ENCODE data around the gene RAB30.

The RAB30 gene

DNA sequence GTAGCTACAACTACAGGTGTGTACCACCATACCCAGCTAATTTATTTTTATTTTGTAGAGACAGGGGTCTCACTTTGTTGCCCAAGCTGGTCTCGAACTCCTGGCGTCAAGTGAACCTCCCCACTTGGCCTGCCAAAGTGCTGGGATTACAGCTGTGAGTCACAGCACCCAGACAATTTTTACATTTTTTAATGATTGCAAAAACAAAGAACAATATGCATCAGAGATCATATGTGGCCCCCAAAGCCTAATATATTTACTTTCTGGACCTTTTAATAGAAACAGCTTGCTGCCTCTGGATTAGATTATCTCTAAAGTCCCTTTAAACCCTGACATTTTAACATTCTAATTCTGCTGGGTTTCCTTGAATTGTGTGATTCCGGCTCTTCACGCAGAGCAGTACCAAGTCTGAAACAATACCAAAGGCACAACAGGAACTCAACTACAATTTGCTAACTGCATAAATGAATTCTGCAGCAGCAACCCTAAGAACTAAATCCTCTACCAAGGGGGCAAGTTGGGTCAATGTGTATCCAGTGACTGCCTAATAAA, 25.0 kb downstream of the RAB30 start:
- TF ChIP-seq, protein P1, sequence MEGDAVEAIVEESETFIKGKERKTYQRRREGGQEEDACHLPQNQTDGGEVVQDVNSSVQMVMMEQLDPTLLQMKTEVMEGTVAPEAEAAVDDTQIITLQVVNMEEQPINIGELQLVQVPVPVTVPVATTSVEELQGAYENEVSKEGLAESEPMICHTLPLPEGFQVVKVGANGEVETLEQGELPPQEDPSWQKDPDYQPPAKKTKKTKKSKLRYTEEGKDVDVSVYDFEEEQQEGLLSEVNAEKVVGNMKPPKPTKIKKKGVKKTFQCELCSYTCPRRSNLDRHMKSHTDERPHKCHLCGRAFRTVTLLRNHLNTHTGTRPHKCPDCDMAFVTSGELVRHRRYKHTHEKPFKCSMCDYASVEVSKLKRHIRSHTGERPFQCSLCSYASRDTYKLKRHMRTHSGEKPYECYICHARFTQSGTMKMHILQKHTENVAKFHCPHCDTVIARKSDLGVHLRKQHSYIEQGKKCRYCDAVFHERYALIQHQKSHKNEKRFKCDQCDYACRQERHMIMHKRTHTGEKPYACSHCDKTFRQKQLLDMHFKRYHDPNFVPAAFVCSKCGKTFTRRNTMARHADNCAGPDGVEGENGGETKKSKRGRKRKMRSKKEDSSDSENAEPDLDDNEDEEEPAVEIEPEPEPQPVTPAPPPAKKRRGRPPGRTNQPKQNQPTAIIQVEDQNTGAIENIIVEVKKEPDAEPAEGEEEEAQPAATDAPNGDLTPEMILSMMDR (IDR thresholded peaks at IDR 0.05; ENCODE audit: low read depth, low read length) = no peak

DNA sequence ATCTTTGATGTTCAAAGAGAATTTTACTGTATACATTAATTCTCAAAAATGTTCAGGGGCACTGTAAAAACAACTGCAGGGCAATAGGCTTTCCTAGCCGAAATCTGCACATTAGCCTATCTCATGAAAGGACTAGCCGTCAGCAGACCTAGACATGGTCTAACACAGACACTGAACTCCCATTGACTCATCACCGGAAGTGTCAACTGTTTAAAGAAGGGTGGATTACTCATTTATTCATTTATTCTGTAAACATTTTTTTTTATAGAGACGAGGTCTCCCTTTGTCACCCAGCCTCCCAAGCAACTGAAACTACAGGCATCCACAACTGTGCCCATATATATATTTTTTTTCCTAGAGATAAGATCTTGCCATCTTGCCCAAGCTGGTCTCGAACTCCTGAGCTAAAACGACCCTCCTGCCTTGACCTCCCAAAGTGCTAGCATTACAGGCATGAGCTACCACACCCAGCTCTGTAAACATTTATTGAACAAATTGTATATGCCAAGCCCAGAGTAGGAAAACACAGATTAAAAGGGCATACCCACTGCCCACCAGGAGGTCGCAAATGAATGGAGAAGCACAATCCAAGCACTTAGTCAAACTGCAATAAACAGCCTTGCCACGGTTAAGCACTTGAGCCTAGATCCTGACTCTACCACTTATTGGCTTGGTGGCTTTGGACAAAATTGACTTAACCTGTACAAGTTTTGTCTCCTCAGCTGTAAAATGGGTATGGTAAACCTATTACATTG, 26.6 kb downstream of the RAB30 start:
- DNase-seq (ENCODE audit: extremely low read depth, low read depth) = no peak
- TF ChIP-seq, protein P1 (IDR thresholded peaks at IDR 0.05; ENCODE audit: low read depth, low read length) = no peak

More for the DNA sequence above, 25.0 kb downstream of the RAB30 start:
- DNase-seq (ENCODE audit: extremely low read depth, low read depth) = no peak

DNA sequence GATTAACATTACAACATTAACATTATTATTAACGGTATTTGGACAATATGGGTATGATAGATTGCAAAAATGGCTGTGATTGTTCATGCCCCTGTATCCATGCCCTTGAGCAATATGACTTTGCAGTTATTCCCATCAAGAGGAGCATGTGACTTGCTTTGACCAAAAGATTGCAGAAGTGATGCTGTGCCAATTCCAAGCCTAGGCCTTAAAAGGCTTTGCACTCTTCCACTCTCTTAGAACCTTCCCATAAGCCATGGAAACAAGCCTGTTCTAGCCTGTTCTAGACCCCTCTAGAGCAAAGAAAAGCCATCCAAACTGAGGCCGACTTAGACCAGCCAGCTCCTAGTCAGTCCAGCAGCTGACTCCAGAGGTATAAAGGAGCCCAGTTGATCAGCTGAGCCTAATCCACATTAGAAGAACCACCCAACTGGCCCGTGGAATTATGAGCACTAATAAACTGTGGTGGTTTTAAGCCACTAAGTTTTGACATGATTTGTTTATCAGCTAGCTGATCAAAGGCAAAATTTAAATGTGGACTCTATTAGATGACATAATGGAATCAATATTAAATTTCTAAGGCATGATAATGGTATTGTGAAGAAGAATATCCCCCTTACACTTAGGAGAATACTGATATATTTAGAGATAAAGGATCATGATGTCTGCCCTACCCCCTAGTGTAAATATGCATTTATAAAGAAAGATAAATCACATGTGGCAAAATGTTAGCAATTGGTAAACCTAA, 28.6 kb downstream of the RAB30 start:
- TF ChIP-seq, protein P1 (IDR thresholded peaks at IDR 0.05; ENCODE audit: low read depth, low read length) = no peak
- no peak for DNase-seq (ENCODE audit: extremely low read depth, low read depth)

DNA sequence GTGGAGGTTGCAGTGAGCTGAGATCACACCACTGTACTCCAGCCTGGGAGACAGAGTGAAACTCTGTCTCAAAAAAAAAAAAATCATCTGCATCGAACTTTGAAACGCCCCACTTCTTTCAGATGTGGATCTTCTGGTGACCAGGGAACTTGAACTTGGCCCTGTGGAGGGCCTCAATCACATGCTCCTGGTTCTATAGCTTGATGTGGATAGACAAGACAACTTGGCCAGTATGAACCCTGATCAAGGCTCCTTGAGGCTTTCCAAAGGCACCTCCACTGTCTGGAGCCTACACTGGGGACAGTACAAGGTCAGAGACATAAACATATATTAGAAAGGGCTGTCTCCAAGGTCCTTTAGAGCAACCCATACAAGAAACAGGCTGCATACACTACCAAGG, 30.6 kb downstream of the RAB30 start:
- TF ChIP-seq, protein P1 (IDR thresholded peaks at IDR 0.05; ENCODE audit: low read depth, low read length) = no peak
- no peak for DNase-seq (ENCODE audit: extremely low read depth, low read depth)

DNA sequence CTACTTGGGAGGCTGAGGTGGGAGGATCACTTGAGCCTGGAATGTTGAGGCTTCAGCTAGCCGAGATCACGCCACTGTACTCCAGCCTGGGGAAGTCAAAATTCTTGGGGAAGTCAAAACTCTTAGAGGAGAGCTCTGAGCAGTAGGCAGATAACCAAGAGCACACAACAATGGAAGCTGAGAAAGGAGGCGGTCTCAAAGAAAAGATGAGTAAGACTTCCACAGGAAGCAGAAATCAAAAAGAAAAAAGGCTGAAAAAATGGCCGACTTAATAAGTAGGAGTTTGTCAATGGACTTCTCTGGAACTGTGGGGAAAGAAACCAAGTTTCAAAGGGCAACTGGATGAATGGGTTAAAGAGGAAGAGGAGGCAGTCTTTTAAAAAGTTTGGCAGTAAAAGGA, 32.1 kb downstream of the RAB30 start:
- TF ChIP-seq, protein P1 (IDR thresholded peaks at IDR 0.05; ENCODE audit: low read depth, low read length) = no peak

DNA sequence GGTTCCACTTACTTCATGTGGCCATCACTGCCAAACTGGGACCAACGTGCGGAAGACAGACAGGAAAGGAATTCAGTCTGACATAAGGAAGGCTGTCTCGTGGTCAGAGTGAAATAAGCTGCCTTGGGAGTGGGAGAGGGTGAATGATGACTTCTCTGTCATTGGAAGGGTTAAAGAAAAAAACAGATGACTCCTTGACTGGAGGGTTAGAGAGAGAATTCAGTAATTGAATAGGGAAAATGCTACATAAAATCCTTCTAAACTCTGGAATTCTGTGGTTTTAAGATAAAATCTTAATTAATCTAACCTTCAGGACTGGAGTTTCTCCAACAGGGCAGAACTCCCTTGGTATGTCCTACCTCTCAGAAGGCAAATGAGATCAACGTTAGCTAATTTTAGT, 33.8 kb downstream of the RAB30 start:
- TF ChIP-seq, protein P1 (IDR thresholded peaks at IDR 0.05; ENCODE audit: low read depth, low read length) = no peak
- no peak for DNase-seq (ENCODE audit: extremely low read depth, low read depth)

More for the DNA sequence above, 32.1 kb downstream of the RAB30 start:
- DNase-seq (ENCODE audit: extremely low read depth, low read depth) = no peak

DNA sequence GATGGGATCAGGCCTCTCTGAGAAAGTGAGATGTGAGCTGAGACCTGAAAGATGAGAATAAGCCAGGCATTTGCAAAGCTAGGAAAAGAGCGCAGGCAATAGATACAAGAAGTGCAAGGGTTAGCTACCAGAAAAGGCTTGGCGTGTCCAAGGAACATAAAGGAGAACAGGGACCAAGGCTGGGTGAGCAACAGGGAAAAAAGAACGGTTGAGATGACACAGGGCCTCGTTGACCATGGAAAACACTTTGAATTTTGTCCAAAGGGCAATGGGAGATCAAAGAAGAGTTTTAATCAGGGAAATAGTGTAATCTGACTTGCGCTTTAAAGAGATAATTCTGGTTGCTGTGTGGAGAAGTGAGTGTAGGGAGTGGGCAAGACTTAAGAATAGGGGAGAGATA, 35.0 kb downstream of the RAB30 start:
- TF ChIP-seq, protein P1 (IDR thresholded peaks at IDR 0.05; ENCODE audit: low read depth, low read length) = no peak

More for the DNA sequence above, 35.0 kb downstream of the RAB30 start:
- DNase-seq (ENCODE audit: extremely low read depth, low read depth) = no peak
